A673 (cell line): ENCODE data around the gene TRAF7. TPM values are rescaled to one million over a fixed set of nuclear protein-coding genes. Genes with fewer than 3 reads are reported as not detected.

ENCODE experiments used
- BruUV-seq: library from RNA; stranded (reverse); fragments of 400-500 nt; replicated peaks from 2 replicates; lab custom pipeline; 2021; lab: Mats Ljungman, UMichigan
- CTCF ChIA-PET: fragments of 300-600 bp; sonication (Branson Sonifier 250); formaldehyde crosslinking; loops from one replicate; lab custom pipeline; 2022; ENCODE audit warnings: antibody characterized with exemption; lab: Charles Lee
- POLR2A ChIA-PET: fragments of 300-600 bp; sonication (Branson Sonifier 250); formaldehyde crosslinking; loops from one replicate; lab custom pipeline; 2022; ENCODE audit warnings: antibody characterized with exemption; ENCODE audit not compliant: low non-redundant PET; lab: Charles Lee
- DNase-seq: peaks from one replicate; pipeline ENCODE4 v3.0.0-alpha.2; 2015; ENCODE audit warnings: low spot score
- H3K27ac ChIP-seq: fragments of 200-600 bp; sonication (generic); 2 replicates; pipeline ENCODE4 v1.5.1; 2016; ENCODE audit warnings: mixed run types, low read depth, mild to moderate bottlenecking, mixed read lengths, antibody characterized with exemption, low read length; ENCODE audit not compliant: poor library complexity, severe bottlenecking
- H3K27me3 ChIP-seq: fragments of 200-600 bp; sonication (generic); replicated peaks from 2 replicates; pipeline ENCODE4 v1.6.1; 2017; ENCODE audit warnings: mixed run types, low read depth, mild to moderate bottlenecking, mixed read lengths, antibody characterized with exemption, low read length; ENCODE audit not compliant: insufficient read depth, poor library complexity
- H3K36me3 ChIP-seq: fragments of 200-600 bp; sonication (generic); 2 replicates; pipeline ENCODE4 v1.6.1; 2016; ENCODE audit warnings: mixed run types, mild to moderate bottlenecking, mixed read lengths, antibody characterized with exemption, low read length; ENCODE audit not compliant: insufficient read depth, poor library complexity, severe bottlenecking
- H3K4me1 ChIP-seq: fragments of 200-600 bp; sonication (generic); 2 replicates; pipeline ENCODE4 v1.6.1; 2017; ENCODE audit warnings: mixed run types, mild to moderate bottlenecking, mixed read lengths, antibody characterized with exemption, low read length; ENCODE audit not compliant: insufficient read depth, poor library complexity, severe bottlenecking
- H3K4me3 ChIP-seq: fragments of 200-600 bp; sonication (generic); 2 replicates; pipeline ENCODE4 v1.5.1; 2016; ENCODE audit warnings: low read depth, mixed run types, mild to moderate bottlenecking, mixed read lengths, low read length; ENCODE audit not compliant: poor library complexity, severe bottlenecking
- H3K9me3 ChIP-seq: fragments of 200-600 bp; sonication (generic); 2 replicates; pipeline ENCODE4 v1.6.1; 2016; ENCODE audit warnings: mixed run types, low read depth, mild to moderate bottlenecking, mixed read lengths, antibody characterized with exemption, low read length; ENCODE audit not compliant: poor library complexity, severe bottlenecking
- EZH2 ChIP-seq: fragments of 200-600 bp; sonication (generic); IDR thresholded peaks from 2 replicates; pipeline ENCODE4 v1.6.1; 2017; ENCODE audit warnings: borderline replicate concordance, low read depth, mild to moderate bottlenecking, mixed read lengths, antibody characterized with exemption, low read length; ENCODE audit not compliant: poor library complexity, severe bottlenecking
- intact Hi-C: fragments of 100-400 bp; cut with micrococcal nuclease; formaldehyde crosslinking; loops from one replicate; pipeline ENCODE4 v1.10.0; 2022; ENCODE audit not compliant: unreplicated experiment
- total RNA-seq: library from RNA; stranded (reverse); gene quantifications from 2 replicates; pipeline ENCODE4 v1.2.3, GENCODE V29; 2021
- TF ChIP-seq, protein P1 (sequence below): fragments of 300-800, 200-600 bp; sonication (generic); conservative IDR thresholded peaks from 2 replicates; pipeline ENCODE4 v1.5.1; 2017; ENCODE audit warnings: low read depth, mild to moderate bottlenecking, antibody characterized with exemption, low read length, moderate library complexity, mixed read lengths

TRAF7 gene
- total RNA-seq, 1 experiment from 2014 or later, result 96.7 TPM

- intact Hi-C loops, result no loop called here
- Histone ChIP-seq H3K27me3 (no peaks in the 10 kb centered on the region), H3K4me3 (no peak overlapping the region), H3K9me3 (no peaks in the 10 kb centered on the region), H3K4me1 (no peaks in the 10 kb centered on the region), H3K27ac (no peak overlapping the region), H3K36me3 (peaks cover 29% of the 10 kb centered on the region)
- ChIA-PET POLR2A (no interaction called here), CTCF (no interaction called here)
- no TSS peak for BruUV-seq
- no peak for DNase-seq
- TF ChIP-seq, protein P1, sequence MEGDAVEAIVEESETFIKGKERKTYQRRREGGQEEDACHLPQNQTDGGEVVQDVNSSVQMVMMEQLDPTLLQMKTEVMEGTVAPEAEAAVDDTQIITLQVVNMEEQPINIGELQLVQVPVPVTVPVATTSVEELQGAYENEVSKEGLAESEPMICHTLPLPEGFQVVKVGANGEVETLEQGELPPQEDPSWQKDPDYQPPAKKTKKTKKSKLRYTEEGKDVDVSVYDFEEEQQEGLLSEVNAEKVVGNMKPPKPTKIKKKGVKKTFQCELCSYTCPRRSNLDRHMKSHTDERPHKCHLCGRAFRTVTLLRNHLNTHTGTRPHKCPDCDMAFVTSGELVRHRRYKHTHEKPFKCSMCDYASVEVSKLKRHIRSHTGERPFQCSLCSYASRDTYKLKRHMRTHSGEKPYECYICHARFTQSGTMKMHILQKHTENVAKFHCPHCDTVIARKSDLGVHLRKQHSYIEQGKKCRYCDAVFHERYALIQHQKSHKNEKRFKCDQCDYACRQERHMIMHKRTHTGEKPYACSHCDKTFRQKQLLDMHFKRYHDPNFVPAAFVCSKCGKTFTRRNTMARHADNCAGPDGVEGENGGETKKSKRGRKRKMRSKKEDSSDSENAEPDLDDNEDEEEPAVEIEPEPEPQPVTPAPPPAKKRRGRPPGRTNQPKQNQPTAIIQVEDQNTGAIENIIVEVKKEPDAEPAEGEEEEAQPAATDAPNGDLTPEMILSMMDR, result no peak
- TF ChIP-seq EZH2, result no peak
These were observed 19.9 kb downstream of the TRAF7 start for GRCh38 chr16:2175454-2175853.

- CTCF ChIA-PET, result no interaction called here
These were observed 20.5 kb downstream of the TRAF7 start for GRCh38 chr16:2176047-2176446.

DNA sequence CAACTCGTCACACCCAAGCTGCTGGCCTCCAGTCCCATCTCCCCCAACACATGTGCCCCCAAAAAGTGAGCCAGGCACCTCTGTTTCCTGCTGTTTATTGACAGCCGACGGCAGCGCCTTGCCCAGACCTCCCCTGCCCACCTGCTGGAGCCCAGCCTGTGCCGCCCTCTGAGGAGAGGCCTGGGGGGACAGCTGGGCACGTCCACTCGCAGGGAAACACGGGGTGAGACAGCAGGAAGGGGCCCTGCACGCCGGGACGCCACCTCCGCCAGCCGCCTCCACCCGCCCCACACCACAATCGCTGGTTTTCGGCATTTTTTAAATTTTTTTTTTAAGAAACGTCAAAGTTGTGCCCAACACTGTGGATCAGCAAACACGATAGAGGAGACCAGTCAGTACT is 21.5 kb downstream of the TRAF7 start:
- TF ChIP-seq, protein P1, result no peak
- no peak for TF ChIP-seq EZH2
- H3K4me3 ChIP-seq, result no peak overlapping the region
- intact Hi-C loops, result no loop called here
- no peaks in the 10 kb centered on the region for H3K27me3 ChIP-seq
- BruUV-seq, result no TSS peak
- DNase-seq, result no peak
- no peaks in the 10 kb centered on the region for H3K9me3 ChIP-seq
- no peaks in the 10 kb centered on the region for H3K4me1 ChIP-seq
- H3K27ac ChIP-seq, result no peak overlapping the region
- ChIA-PET POLR2A (no interaction called here), CTCF (no interaction called here)
- peaks cover 29% of the 10 kb centered on the region for H3K36me3 ChIP-seq

More at GRCh38 chr16:2176047-2176446, 20.5 kb downstream of the TRAF7 start:
- H3K4me3 ChIP-seq, result no peak overlapping the region
- TF ChIP-seq EZH2, result no peak
- TF ChIP-seq, protein P1, result no peak
- H3K36me3 ChIP-seq, result peaks cover 29% of the 10 kb centered on the region
- no peaks in the 10 kb centered on the region for H3K4me1 ChIP-seq
- no peak for DNase-seq
- no peaks in the 10 kb centered on the region for H3K27me3 ChIP-seq
- intact Hi-C loops, result no loop called here
- POLR2A ChIA-PET, result no interaction called here
- no peak overlapping the region for H3K27ac ChIP-seq
- BruUV-seq, result no TSS peak
- no peaks in the 10 kb centered on the region for H3K9me3 ChIP-seq
